Measurements from ENCODE around the gene GRAMD4.

Gene GRAMD4

GRCh38 chr22:46649141-46650077 lies 29.2 kb downstream of the GRAMD4 start:
- no peak overlapping the region for H3K4me3 ChIP-seq (ENCODE audit: low read depth, low read length)
- DNase-seq (ENCODE audit: low read depth) = no peak

GRCh38 chr22:46650078-46650810 lies 30.1 kb downstream of the GRAMD4 start:
- no peak overlapping the region for H3K4me3 ChIP-seq (ENCODE audit: low read depth, low read length)
- no peak for DNase-seq (ENCODE audit: low read depth)

GRCh38 chr22:46651316-46651715 lies 31.1 kb downstream of the GRAMD4 start:
- H3K4me3 ChIP-seq (ENCODE audit: low read depth, low read length) = no peak overlapping the region
- DNase-seq (ENCODE audit: low read depth) = no peak

- no peak for DNase-seq (ENCODE audit: low read depth)
- H3K4me3 ChIP-seq (ENCODE audit: low read depth, low read length) = no peak overlapping the region
Observed at GRCh38 chr22:46652081-46652846, 32.1 kb downstream of the GRAMD4 start.

- DNase-seq (ENCODE audit: low read depth) = no peak
- H3K4me3 ChIP-seq (ENCODE audit: low read depth, low read length) = no peak overlapping the region
Observed at GRCh38 chr22:46652847-46653331, 32.7 kb downstream of the GRAMD4 start.

- no peak for DNase-seq (ENCODE audit: low read depth)
- H3K4me3 ChIP-seq (ENCODE audit: low read depth, low read length) = no peak overlapping the region
Observed at GRCh38 chr22:46653596-46653995, 33.4 kb downstream of the GRAMD4 start.

GRCh38 chr22:46654426-46654825 lies 34.2 kb downstream of the GRAMD4 start:
- DNase-seq (ENCODE audit: low read depth) = no peak
- H3K4me3 ChIP-seq (ENCODE audit: low read depth, low read length) = no peak overlapping the region

- no peak overlapping the region for H3K4me3 ChIP-seq (ENCODE audit: low read depth, low read length)
- no peak for DNase-seq (ENCODE audit: low read depth)
Observed at GRCh38 chr22:46654927-46655595, 34.9 kb downstream of the GRAMD4 start.

- DNase-seq (ENCODE audit: low read depth) = no peak
- no peak overlapping the region for H3K4me3 ChIP-seq (ENCODE audit: low read depth, low read length)
Observed at GRCh38 chr22:46655861-46656608, 35.8 kb downstream of the GRAMD4 start.

- H3K4me3 ChIP-seq (ENCODE audit: low read depth, low read length) = no peak overlapping the region
- no peak for DNase-seq (ENCODE audit: low read depth)
Observed at GRCh38 chr22:46656856-46657654, 36.9 kb downstream of the GRAMD4 start.

GRCh38 chr22:46657655-46657953 lies 37.4 kb downstream of the GRAMD4 start:
- no peak for DNase-seq (ENCODE audit: low read depth)
- no peak overlapping the region for H3K4me3 ChIP-seq (ENCODE audit: low read depth, low read length)

- DNase-seq (ENCODE audit: low read depth) = no peak
Observed at GRCh38 chr22:46657996-46658947, 38.1 kb downstream of the GRAMD4 start.

GRCh38 chr22:46659059-46659790 lies 39.0 kb downstream of the GRAMD4 start:
- no peak overlapping the region for H3K4me3 ChIP-seq (ENCODE audit: low read depth, low read length)
- no peak for DNase-seq (ENCODE audit: low read depth)

More at GRCh38 chr22:46657996-46658947, 38.1 kb downstream of the GRAMD4 start:
- no peak overlapping the region for H3K4me3 ChIP-seq (ENCODE audit: low read depth, low read length)

- no peak overlapping the region for H3K4me3 ChIP-seq (ENCODE audit: low read depth, low read length)
- no peak for DNase-seq (ENCODE audit: low read depth)
Observed at GRCh38 chr22:46659791-46660186, 39.6 kb downstream of the GRAMD4 start.

GRCh38 chr22:46660604-46661201 lies 40.5 kb downstream of the GRAMD4 start:
- no peak overlapping the region for H3K4me3 ChIP-seq (ENCODE audit: low read depth, low read length)

More at GRCh38 chr22:46660604-46661201, 40.5 kb downstream of the GRAMD4 start:
- DNase-seq (ENCODE audit: low read depth) = no peak
